Transverse colon (tissue), 4 donors: ENCODE results near the gene VSTM2L. TPM values are rescaled to one million over a fixed set of nuclear protein-coding genes. Genes with fewer than 3 reads are reported as not detected.

ENCODE experiments used
- DNase-seq: peaks from one replicate; pipeline ENCODE4 v3.0.0-alpha.2; 2019
- H3K27ac ChIP-seq, 4 donors: fragments of 200-600 bp; sonication (generic); 2 replicates each; pipeline ENCODE4 v1.5.1; 2016 to 2018; ENCODE audit warnings: inconsistent platforms in 4 of 4
- H3K27me3 ChIP-seq: fragments of 200-600 bp; sonication (generic); 2 replicates; pipeline ENCODE4 v1.5.1; 2017; ENCODE audit warnings: inconsistent platforms
- H3K36me3 ChIP-seq, 4 donors: fragments of 200-600 bp; sonication (generic); 2 replicates each; pipeline ENCODE4 v1.5.1; 2017 to 2019; ENCODE audit warnings: inconsistent platforms in 4 of 4
- H3K4me1 ChIP-seq, 4 donors: fragments of 200-600 bp; sonication (generic); 2 replicates each; pipeline ENCODE4 v1.5.1; 2017 to 2020; ENCODE audit warnings: inconsistent platforms in 4 of 4
- H3K4me3 ChIP-seq, 4 donors: fragments of 200-600 bp; sonication (generic); 1 replicate in 1 of 4; 2 replicates in 3 of 4; pipeline versions ENCODE4 v1.5.1 to v1.6.1; 2017 to 2019; ENCODE audit warnings: inconsistent platforms in 4 of 4
- H3K9me3 ChIP-seq, 2 donors: fragments of 200-600 bp; sonication (generic); 2 replicates each; pipeline ENCODE4 v1.5.1; 2017 to 2019; ENCODE audit warnings: inconsistent platforms in 2 of 2
- EP300 ChIP-seq: sonication (generic); formaldehyde crosslinking; IDR thresholded peaks from one replicate; pipeline ENCODE4 v1.6.1; 2017; ENCODE audit warnings: antibody characterized with exemption, low read depth
- POLR2A ChIP-seq: fragments of 450-650 bp; IDR thresholded peaks from one replicate; pipeline ENCODE4 v1.6.1; 2016; ENCODE audit warnings: antibody characterized with exemption, mild to moderate bottlenecking, moderate library complexity
- POLR2AphosphoS5 ChIP-seq, 3 donors: sonication (generic); formaldehyde crosslinking; IDR thresholded peaks; one replicate each; pipeline ENCODE4 v1.6.1; 2016; ENCODE audit warnings: antibody characterized with exemption in 3 of 3
- WGBS, 2 donors: methylation state at CpG; one replicate each; pipeline ENCODE4 v1.1.5; 2018; ENCODE audit warnings: low coverage in 1 of 2; 5-methylcytosine and 5-hydroxymethylcytosine counted together
- in situ Hi-C, 4 donors: fragments of 200-750 bp; cut with MboI; loops; one replicate each; pipeline versions ENCODE4 v1.15.0 to v1.15.1; 2017; ENCODE audit warnings: low sequenced_read_pairs in 3 of 4, low pct_ligation_motif_present in 1 of 4, low pct_unique_long_range_greater_than_20kb in 1 of 4
- intact Hi-C: fragments of 100-400 bp; cut with DNase I; formaldehyde crosslinking; loops from one replicate; pipeline ENCODE4 v1.15.1; 2023; ENCODE audit warnings: low total_unique reads
- total RNA-seq, 4 donors: library from RNA; depleted of rRNA; stranded (reverse); fragments of >200 nt; gene quantifications; one replicate each; pipeline ENCODE4 v1.1.0, GENCODE V29; 2016
- TF ChIP-seq, protein P1 (sequence below), 5 experiments: fragments of 200-600 bp in 3 of 5; fragments of 450-650 bp in 2 of 5; sonication (generic) in 3 of 5; IDR thresholded peaks; 1 replicate in 2 of 5; 2 replicates in 3 of 5; pipeline ENCODE4 v1.5.1; 2016 to 2017; ENCODE audit warnings: antibody characterized with exemption in 5 of 5, inconsistent platforms in 3 of 5, mild to moderate bottlenecking in 2 of 5, moderate library complexity in 1 of 5

Gene VSTM2L
- total RNA-seq, 4 donors from 2014 or later: 3.0 to 6.6 (median 3.0) TPM; not detected in 1

- H3K27ac ChIP-seq: no peak overlapping the region
- DNase-seq: no peak
- no peaks in the 10 kb centered on the region for H3K36me3 ChIP-seq
- no peaks in the 10 kb centered on the region for H3K9me3 ChIP-seq
- peaks cover 0 to 14% (median 9%) of the 10 kb centered on the region in 4 donors for H3K4me1 ChIP-seq
- TF ChIP-seq POLR2A (no peak), POLR2AphosphoS5 (IDR thresholded peaks at IDR 0.05) (no peak), EP300 (no peak)
- TF ChIP-seq, protein P1, sequence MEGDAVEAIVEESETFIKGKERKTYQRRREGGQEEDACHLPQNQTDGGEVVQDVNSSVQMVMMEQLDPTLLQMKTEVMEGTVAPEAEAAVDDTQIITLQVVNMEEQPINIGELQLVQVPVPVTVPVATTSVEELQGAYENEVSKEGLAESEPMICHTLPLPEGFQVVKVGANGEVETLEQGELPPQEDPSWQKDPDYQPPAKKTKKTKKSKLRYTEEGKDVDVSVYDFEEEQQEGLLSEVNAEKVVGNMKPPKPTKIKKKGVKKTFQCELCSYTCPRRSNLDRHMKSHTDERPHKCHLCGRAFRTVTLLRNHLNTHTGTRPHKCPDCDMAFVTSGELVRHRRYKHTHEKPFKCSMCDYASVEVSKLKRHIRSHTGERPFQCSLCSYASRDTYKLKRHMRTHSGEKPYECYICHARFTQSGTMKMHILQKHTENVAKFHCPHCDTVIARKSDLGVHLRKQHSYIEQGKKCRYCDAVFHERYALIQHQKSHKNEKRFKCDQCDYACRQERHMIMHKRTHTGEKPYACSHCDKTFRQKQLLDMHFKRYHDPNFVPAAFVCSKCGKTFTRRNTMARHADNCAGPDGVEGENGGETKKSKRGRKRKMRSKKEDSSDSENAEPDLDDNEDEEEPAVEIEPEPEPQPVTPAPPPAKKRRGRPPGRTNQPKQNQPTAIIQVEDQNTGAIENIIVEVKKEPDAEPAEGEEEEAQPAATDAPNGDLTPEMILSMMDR (IDR thresholded peaks at IDR 0.05): no peak
- peaks cover 64% of the 10 kb centered on the region for H3K27me3 ChIP-seq
- intact Hi-C loops (no loop called here), in situ Hi-C loops (no loop called here)
- no peak overlapping the region for H3K4me3 ChIP-seq
- WGBS, 2 donors: 69 to 83% methylated on average over 7 to 12 of the region's 12 CpGs
Observed at GRCh38 chr20:37917461-37917860, 14.5 kb downstream of the VSTM2L start.

GRCh38 chr20:37918035-37918434 lies 15.1 kb downstream of the VSTM2L start:
- Histone ChIP-seq H3K4me3 (no peak overlapping the region), H3K27me3 (peaks cover 58% of the 10 kb centered on the region), H3K36me3 (no peaks in the 10 kb centered on the region), H3K9me3 (no peaks in the 10 kb centered on the region), H3K4me1 (peaks cover 0 to 14% (median 9%) of the 10 kb centered on the region in 4 donors), H3K27ac (no peak overlapping the region)
- TF ChIP-seq POLR2A (no peak), POLR2AphosphoS5 (IDR thresholded peaks at IDR 0.05) (no peak), EP300 (no peak)
- TF ChIP-seq, protein P1 (IDR thresholded peaks at IDR 0.05): no peak
- DNase-seq: no peak
- intact Hi-C loops (no loop called here), in situ Hi-C loops (no loop called here)
- 63 to 85% methylated on average over 2 to 6 of the region's 6 CpGs for WGBS, 2 donors

DNA sequence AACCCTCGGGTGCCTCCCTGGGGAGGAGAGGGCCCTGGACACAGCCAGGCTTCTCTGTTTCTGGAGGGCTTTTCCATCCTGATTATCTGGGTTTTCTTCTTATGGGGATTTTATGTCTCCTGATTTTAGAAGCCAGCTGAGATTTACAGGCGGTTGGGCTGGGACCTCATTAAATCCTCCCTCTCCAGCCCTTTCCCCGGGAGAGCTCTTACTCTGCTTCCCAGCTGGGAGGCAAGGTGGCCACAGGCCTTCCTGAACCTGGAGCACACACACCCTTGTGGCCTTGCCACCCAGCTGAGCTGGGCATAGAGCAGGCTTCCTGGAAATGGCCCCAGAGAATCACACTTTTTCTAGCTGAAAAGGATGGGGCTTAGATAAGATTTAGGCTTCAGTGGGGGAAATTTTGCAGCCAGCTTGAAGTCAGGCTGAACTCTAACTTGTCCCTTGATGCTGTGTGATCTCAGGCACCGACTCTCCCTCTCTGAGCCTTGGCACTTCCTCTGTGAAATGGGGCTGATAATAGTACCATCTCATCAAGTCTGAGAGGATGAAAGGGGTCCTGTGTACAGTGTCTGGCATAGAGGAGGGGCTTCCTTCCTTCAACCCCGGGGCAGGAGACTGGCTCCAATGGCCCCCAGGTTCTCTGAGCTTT lies 16.6 kb downstream of the VSTM2L start:
- Histone ChIP-seq H3K36me3 (no peaks in the 10 kb centered on the region), H3K27ac (no peak overlapping the region), H3K4me3 (no peak overlapping the region), H3K9me3 (no peaks in the 10 kb centered on the region), H3K27me3 (peaks cover 46% of the 10 kb centered on the region), H3K4me1 (peaks cover 0 to 12% (median 8%) of the 10 kb centered on the region in 4 donors)
- in situ Hi-C loops (no loop called here), intact Hi-C loops (no loop called here)
- WGBS, 2 donors: 46 to 60% methylated on average over 1 to 5 of the region's 5 CpGs
- no peak for DNase-seq
- TF ChIP-seq EP300 (no peak), POLR2AphosphoS5 (IDR thresholded peaks at IDR 0.05) (no peak)
- TF ChIP-seq, protein P1 (IDR thresholded peaks at IDR 0.05): no peak

GRCh38 chr20:37920270-37920669 lies 17.3 kb downstream of the VSTM2L start:
- no peak for DNase-seq
- no peaks in the 10 kb centered on the region for H3K36me3 ChIP-seq
- H3K4me3 ChIP-seq: no peak overlapping the region
- WGBS, 2 donors: 40% methylated on average over 6 of the region's 6 CpGs; no CpG with 5 or more reads in 1 of the 2 donors
- peaks cover 38% of the 10 kb centered on the region for H3K27me3 ChIP-seq
- no peaks in the 10 kb centered on the region for H3K9me3 ChIP-seq
- peaks cover 0 to 5% (median under 1%) of the 10 kb centered on the region in 4 donors for H3K4me1 ChIP-seq
- TF ChIP-seq POLR2A (no peak), POLR2AphosphoS5 (IDR thresholded peaks at IDR 0.05) (no peak), EP300 (no peak)
- TF ChIP-seq, protein P1 (IDR thresholded peaks at IDR 0.05): no peak
- intact Hi-C loops: no loop called here
- in situ Hi-C loops: no loop called here
- no peak overlapping the region for H3K27ac ChIP-seq
